HG03175 (cell line): ENCODE measurements around the gene ZBTB49.

ENCODE experiments used
- ATAC-seq: cut with Tn5 transposase; IDR thresholded peaks from one replicate; pipeline ENCODE4 v1.9.1; 2021; ENCODE audit warnings: mild to moderate bottlenecking, moderate library complexity; ENCODE audit not compliant: unreplicated experiment

Gene ZBTB49

GRCh38 chr4:4281787-4282186 lies 8.3 kb upstream of the ZBTB49 start:
- no peak for ATAC-seq

- no peak for ATAC-seq
These were observed 5.0 kb upstream of the ZBTB49 start for GRCh38 chr4:4284827-4285618.

GRCh38 chr4:4288098-4288497 lies 2.0 kb upstream of the ZBTB49 start:
- no peak for ATAC-seq

DNA sequence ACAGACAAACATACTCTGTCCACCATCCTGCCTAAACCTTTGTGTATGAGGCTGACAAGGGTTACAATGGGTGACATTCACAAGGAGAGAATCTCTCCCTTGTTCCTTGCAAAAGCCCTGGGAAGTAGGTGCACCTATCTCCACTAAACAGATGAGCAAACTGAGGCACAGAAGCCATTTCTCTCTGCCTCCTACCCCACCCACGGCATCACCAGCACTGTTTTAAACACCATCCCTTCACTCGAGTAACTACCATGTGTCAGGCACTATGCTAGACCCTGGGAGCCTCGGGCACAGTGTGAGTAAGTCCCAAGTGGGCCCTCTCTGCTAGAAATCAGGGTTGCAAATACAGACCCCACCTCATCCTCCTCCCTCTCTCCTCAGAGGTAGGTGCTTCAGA lies 996 bp upstream of the ZBTB49 start:
- ATAC-seq = no peak

- ATAC-seq = peak; percentile 14
These were observed 482 bp upstream of the ZBTB49 start for GRCh38 chr4:4289597-4289940.

- ATAC-seq = no peak
These were observed 3.2 kb downstream of the ZBTB49 start for GRCh38 chr4:4293279-4293678.

DNA sequence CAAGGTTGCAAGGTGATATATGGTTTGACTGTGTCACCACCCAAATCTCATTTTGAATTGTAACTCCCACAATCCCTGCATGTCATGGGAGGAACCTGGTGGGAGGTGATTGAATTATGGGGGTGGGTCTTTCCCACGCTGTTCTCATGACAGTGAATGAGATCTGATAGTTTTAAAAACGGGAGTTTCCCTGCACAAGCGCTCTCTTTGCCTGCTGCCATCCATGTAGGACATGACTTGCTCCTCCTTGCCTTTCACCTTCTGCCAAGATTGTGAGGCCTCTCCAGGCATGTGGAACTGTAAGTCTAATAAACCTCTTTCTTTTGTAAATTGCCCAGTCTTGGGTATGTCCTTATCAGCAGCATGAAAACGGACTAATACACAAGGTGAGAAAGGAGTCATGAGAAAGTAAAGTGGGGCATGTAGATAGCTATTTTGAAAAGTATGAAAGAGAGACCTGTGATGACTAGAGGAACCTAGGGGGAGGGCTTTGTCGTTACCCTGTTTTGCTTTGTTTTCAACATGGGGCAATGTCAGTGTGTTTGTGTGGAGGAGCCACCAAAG lies 6.3 kb downstream of the ZBTB49 start:
- no peak for ATAC-seq

GRCh38 chr4:4299006-4299405 lies 9.0 kb downstream of the ZBTB49 start:
- ATAC-seq = no peak

DNA sequence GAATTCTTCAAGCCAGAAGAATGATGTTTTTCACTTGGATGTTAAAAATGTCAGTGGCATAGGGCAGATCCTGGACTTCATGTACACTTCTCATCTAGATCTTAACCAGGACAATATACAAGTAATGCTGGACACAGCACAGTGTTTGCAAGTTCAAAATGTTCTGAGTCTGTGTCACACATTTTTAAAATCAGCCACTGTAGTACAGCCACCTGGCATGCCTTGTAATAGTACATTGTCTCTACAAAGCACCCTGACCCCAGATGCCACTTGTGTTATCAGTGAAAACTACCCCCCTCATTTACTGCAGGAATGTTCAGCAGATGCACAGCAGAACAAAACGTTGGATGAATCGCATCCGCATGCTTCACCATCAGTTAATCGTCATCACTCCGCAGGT lies 11.9 kb downstream of the ZBTB49 start:
- no peak for ATAC-seq

DNA sequence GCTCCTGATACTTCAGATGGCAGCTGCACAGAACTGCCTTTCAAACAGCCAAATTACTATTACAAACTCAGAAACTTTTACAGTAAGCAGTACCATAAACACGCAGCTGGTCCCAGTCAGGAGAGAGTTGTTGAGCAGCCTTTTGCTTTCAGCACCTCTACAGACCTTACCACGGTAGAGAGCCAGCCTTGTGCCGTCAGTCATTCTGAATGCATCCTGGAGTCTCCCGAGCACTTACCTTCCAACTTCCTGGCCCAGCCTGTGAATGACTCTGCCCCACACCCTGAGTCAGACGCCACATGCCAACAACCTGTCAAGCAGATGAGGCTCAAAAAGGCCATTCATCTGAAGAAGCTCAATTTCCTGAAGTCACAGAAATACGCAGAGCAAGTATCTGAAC lies 12.4 kb downstream of the ZBTB49 start:
- no peak for ATAC-seq

DNA sequence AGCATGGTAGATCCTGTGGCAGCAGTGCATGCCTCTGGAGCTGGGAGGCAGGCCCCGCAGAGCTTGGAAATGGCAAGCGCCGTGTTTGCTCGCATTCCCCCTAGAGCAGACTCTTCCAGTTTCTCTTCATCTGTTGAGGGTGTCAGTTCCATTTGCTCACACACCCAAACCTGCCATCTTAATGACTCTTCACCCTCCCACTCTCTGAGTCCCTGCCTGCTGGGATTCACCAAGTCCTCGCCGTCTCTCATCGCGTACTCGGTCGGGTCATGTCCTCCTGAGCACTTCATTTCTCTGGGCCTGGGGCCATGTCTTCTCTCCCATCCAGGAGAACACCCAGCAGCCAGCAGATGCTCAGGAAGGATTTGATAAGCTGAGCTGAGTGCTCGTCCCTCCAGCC lies 16.9 kb downstream of the ZBTB49 start:
- no peak for ATAC-seq

GRCh38 chr4:4308800-4309441 lies 18.9 kb downstream of the ZBTB49 start:
- no peak for ATAC-seq

GRCh38 chr4:4311193-4311592 lies 21.1 kb downstream of the ZBTB49 start:
- no peak for ATAC-seq

DNA sequence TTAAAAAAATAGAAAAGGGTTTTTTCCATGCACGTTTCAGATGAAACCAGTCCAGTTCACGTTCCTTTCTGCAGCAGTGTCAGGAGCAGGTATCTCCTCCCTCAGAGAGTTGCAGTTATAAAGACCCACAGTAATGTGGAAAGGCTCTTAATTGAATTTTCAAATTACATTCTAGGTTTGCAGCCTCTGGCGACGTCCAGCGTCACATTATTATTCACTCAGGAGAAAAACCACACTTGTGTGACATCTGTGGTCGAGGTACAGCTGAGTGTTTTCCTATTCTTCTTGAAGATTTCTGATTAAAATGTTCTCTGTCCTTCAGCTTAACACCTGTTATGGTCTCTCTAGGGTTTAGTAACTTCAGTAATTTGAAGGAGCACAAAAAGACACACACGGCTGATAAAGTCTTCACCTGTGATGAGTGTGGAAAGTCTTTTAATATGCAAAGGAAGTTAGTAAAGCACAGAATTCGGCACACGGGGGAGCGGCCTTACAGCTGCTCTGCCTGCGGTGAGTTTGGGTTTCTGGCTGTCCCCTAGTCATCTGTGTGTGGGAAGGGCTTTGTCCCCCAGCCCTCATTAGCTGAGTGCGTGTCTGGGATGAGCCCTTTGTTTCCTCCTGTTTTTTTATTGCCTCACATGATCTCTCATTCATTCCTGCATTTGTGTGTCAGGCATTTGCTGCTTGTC lies 25.6 kb downstream of the ZBTB49 start:
- no peak for ATAC-seq

DNA sequence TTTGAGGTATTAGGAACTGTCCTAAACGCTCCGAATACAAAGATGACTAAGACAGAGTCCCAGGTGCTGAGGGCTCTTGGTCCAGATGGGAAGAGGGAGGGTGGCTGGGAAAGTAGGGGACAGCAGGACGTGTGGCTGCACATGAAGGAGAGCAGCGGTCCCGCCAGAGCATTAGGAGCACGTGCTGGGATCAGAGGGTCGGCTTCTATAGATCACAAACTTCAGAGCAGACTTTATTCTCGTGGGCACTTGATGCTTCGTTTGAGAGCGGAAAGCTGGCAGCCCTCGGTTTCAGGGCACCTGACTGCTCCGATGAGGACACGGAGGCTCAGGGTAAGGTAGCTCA lies 26.1 kb downstream of the ZBTB49 start:
- no peak for ATAC-seq

DNA sequence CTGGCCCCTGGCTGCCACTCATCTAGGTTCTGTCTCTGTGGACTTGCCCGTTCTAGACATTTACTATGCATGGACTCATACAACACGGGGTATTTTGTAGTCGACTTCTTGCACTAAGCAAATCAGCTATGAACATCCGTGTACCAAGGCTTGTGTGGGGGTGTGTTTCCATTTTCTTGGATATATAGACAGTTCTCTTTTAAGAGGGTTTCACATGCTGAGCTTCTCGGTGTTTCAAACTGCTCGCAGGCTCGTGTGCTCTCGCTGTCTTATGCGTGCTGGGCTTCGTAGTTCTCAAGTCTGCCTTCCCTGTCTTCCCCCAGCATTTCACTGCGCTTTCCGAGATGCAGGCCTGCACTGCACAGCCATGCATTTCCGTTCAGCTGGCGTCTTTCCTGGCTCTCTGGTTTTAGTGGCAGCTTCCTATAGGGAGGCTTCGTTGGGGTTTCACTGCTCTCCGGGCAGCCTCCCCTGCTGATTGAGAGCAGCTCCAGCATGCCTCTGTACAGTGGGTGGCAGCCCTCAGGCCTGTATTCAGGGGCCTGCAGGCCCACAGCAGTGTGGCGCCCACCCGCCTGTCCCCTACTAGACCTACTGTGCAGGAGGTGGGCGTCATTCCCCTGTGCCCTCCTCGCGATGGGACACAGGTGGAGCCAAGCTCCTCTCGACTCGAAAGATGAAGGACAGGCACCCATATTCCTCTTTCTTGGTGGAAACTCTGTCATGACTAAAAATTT lies 27.6 kb downstream of the ZBTB49 start:
- no peak for ATAC-seq

- no peak for ATAC-seq
These were observed 30.5 kb downstream of the ZBTB49 start for GRCh38 chr4:4320528-4320927.

- no peak for ATAC-seq
These were observed 31.1 kb downstream of the ZBTB49 start for GRCh38 chr4:4320951-4321714.

DNA sequence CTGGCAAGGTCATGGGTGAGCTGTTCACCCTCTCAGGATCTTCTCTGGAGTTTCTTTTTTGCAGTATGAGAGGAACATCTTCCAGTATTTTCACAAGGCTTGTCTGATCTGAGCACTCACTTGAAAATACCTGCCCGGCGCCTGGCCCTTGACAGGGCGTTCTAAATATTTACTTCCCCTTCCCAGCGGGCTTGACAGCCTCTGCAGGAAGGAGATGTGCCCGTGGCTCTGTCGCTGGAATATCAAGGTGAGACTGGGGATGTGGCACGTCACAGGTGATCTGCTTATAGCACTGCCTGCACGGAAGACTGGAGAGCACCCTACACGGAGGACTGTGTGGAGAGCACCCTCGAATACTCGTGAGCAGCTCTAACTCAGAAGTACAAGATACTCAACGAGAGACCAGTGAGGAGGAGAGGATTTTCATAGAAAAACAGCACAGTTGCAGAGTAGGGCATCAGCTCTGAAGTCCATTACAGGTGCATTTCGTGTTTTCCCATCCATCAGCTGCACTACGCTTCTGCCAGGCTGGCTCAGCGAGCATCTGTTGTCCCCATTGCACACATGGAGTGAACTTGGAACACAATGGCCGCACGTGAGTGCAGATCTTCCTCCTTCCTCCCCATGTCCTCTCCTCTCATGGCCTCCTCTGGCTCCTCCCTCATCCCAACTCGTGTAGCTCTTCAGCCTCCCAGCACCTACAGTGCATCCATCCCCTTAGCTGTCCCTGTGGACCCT lies 32.1 kb downstream of the ZBTB49 start:
- ATAC-seq = no peak
